ENCODE results near the gene FBXO9.

The FBXO9 gene

DNA sequence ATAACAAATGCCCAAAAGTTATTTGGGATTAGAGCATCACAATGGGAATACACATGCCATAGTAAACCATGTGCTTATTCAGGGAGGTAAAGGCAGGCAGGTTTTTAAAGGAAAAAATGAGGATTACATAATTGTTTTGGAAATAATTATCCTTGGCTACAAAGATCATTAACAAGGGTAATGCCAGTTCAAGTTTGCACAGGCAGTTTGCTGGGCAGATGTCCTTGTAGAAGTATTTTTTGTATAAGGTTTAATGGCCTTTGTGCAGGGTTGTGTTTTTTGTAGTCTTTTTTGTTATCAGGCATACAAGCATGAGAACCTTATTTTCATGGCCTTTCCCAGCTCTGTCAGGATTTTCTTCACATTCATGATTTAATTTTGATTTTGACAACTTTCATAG lies 24.7 kb downstream of the FBXO9 start:
- no peak for DNase-seq
- TF ChIP-seq POLR2A (IDR thresholded peaks at IDR 0.05; ENCODE audit: low read length) (no peak), GATA1 (IDR thresholded peaks at IDR 0.05; ENCODE audit: low read depth, low read length) (no peak)

DNA sequence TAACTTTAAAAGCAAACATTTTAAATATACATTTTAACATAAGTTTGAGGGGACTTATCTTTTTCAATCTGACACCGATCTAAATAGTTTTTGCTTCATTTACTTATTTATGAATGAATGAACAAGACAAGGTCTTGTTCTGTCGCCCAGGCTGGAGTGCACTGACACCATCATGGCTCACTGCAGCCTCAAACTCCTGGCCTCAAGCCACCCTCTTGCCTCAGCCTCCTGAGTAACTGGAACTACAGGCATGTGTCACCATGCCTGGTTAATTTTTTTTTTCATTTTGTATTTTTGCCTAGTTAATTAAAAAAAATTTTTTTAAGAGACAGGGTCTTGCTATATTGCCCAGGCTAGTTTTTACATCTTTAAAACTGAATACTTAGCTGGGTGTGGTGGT lies 25.4 kb downstream of the FBXO9 start:
- no peak for TF ChIP-seq POLR2A (IDR thresholded peaks at IDR 0.05; ENCODE audit: low read length)
- TF ChIP-seq GATA1 (IDR thresholded peaks at IDR 0.05; ENCODE audit: low read depth, low read length) = no peak

DNA sequence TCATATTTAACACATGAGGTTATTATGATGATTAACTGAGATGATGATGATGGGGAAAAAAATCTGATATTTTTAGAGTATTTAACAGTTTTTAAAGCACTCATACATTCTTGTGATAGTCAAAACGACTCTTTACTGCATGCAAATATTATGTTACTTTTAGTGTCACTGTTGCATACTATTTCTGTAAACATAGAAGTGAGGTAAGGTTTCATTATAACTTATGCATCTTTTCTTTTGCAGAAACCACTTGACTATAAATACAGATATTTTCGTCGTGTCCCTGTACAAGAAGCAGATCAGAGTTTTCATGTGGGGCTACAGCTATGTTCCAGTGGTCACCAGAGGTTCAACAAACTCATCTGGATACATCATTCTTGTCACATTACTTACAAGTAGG lies 30.1 kb downstream of the FBXO9 start:
- no peak for DNase-seq
- TF ChIP-seq POLR2A (IDR thresholded peaks at IDR 0.05; ENCODE audit: low read length) (no peak), GATA1 (IDR thresholded peaks at IDR 0.05; ENCODE audit: low read depth, low read length) (no peak)

More for the DNA sequence above, 25.4 kb downstream of the FBXO9 start:
- DNase-seq = no peak

DNA sequence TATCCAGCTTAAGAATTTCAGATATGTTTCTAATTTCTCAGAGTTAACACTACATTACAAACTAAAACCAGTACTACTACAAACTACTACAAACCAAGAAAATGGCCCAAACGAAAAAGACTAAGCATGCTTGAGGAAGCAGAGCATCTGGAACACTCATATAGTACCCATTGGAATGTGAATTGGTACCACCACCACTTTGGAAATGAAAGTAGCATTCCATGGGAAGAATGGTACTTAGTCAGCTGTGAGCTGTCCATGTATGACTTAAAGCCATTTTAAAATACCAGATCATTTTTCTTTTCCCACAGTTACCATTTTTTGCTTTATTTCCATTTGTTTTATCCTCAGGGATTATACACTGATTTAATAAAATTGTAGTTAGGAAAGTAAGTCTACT lies 30.5 kb downstream of the FBXO9 start:
- no peak for DNase-seq
- TF ChIP-seq GATA1 (IDR thresholded peaks at IDR 0.05; ENCODE audit: low read depth, low read length) (no peak), POLR2A (IDR thresholded peaks at IDR 0.05; ENCODE audit: low read length) (no peak)

DNA sequence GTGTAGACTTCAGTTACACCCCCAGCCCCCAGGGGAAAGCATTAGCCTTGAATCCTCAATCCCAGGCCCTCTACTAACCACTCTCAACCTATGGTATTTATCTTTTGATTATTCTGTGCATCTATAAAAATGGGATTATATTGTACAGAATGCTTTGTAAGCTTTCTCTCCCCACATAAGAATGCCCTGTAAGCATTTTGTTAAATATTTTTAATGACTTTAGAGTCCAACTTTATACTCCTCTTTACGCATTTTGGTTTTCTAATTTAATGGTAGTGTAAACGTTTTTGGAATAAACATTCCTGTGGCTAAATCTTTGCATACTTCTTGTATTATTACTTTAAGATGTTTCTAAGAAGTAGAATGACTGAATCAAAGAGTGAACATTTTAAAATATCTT lies 35.4 kb downstream of the FBXO9 start:
- DNase-seq = no peak
- TF ChIP-seq POLR2A (IDR thresholded peaks at IDR 0.05; ENCODE audit: low read length) (no peak), GATA1 (IDR thresholded peaks at IDR 0.05; ENCODE audit: low read depth, low read length) (no peak)

DNA sequence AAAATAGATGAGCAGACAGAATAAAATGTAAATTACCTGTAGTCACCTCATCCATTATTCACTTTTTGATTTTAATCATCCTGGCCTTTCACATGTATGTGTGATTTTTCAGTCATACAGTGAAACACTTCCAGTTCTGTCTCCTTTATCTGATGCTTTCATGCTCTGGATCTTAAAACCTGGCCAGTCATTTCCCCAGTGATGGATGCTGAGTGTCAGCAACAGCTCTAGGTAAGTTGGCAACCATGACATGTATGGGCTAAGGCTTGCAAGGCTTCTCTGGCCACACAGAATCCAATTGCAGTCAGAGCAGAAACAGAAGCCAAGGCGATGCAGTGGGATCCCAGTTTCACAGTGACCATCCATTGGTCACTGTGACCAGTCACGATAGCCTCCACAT lies 35.8 kb downstream of the FBXO9 start:
- DNase-seq = no peak
- TF ChIP-seq GATA1 (IDR thresholded peaks at IDR 0.05; ENCODE audit: low read depth, low read length) = no peak
- TF ChIP-seq POLR2A (IDR thresholded peaks at IDR 0.05; ENCODE audit: low read length) = no peak

DNA sequence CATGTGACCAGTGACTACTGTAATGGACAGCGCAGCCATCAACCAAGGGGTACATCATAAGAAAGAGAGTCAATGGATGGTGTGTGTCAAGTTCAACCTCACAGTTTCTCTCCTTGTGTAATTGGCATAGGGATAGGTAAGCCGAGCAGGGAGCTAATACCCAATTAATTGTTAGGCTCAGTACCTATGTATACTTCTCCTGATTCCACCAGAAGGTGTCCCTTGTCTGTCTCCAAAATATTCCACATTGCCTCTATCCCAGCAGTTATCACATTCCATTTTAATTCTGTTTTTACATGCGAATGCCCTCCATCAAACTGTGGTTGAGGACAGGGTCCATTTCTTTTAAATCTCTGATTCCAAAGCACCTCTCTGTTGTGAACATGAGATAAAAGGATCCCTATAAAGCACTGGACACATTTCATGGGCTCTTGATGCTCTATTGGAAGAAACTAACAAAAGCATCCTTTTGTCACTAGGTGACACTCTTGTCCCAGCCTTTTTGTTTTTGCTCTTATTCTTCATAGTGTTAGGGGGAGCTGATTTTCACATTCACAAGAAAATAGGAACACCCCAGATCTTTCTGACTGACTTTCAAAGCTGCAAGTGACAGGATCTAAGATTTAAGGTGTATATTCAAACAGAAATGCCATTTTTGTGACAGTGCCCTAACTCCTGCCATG lies 38.9 kb downstream of the FBXO9 start:
- peak; percentile 5 to 14 for DNase-seq
- TF ChIP-seq POLR2A (IDR thresholded peaks at IDR 0.05; ENCODE audit: low read length) (no peak), GATA1 (IDR thresholded peaks at IDR 0.05; ENCODE audit: low read depth, low read length) (no peak)

DNA sequence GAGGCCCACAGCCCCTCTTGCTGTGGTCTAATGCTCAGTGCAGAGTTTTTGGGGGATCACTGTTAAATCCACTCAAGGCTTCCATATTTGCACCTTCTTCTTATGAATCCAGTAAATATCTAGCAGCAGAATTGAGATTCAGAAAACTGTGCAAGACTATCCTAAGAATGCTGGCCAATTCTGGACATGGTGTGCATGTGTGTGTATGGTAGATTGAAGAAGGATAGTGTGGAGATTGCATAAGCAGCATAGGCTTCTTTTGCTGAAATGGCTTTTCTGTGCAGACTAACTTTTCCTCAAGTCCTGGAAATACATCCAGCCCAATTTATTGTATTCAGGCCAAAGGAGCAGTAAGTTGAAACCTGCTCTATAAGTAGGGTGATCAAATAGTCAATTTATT lies 39.7 kb downstream of the FBXO9 start:
- TF ChIP-seq POLR2A (IDR thresholded peaks at IDR 0.05; ENCODE audit: low read length) = no peak
- no peak for TF ChIP-seq GATA1 (IDR thresholded peaks at IDR 0.05; ENCODE audit: low read depth, low read length)
- DNase-seq = no peak

DNA sequence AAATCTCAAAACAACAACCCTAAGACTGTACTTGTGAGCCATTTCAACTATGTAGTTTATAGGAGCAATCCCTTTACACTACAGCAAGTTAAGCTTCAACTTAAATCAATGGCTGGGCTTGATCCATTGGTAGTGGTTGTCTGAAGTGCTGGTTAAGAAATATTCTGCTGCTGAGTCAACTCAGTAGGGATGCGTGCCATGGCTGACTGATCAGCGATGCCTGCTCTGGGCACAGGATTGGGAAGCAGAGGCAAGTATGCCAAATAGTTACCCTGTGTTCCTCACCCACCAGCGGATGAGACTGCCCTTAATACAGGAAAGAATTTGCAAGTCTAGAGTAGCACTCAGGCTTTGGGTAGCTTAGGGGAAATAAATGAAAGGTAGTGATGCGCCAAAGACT lies 41.9 kb downstream of the FBXO9 start:
- DNase-seq = no peak

DNA sequence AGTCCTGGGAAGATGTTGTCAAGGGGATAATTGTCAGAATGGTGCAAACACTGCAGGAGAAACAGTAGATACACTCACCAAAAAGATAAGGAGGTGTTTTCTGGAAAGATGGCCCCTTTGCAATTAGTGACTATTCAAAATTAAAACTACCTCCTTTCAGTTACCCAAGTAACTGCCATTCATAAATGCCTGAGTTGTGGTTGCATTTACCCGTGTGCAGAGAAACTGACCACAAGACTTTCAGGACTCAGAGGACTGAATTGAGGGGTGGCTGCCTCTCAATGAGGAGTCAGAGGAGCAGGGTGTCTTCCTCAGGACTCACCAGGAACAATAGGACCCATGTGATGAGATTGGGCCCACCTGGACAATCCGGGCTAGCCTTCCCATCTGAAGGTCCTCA lies 44.4 kb downstream of the FBXO9 start:
- TF ChIP-seq GATA1 (IDR thresholded peaks at IDR 0.05; ENCODE audit: low read depth, low read length) = no peak
- DNase-seq = no peak

More for the DNA sequence above, 41.9 kb downstream of the FBXO9 start:
- TF ChIP-seq POLR2A (IDR thresholded peaks at IDR 0.05; ENCODE audit: low read length) (no peak), GATA1 (IDR thresholded peaks at IDR 0.05; ENCODE audit: low read depth, low read length) (no peak)

DNA sequence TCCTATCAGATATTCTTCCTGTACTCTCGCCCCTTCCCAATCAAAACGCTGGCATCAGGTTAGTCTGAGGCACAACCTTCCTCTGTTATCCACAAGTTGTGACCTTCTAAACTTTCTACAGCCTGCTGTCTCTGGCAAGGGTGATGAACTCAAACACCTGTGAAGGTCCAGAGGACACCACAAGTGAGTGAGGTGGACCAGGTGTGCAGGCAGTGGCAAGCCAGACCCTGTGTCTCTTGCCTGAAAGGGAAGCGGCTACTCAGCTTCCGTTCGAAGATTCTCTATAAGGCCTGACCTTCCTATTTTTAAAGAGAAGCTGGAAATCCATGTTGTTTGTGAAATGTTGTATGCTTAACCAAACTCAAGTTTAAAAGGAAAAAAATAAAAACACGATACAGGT lies 46.7 kb downstream of the FBXO9 start:
- TF ChIP-seq GATA1 (IDR thresholded peaks at IDR 0.05; ENCODE audit: low read depth, low read length) (no peak), POLR2A (IDR thresholded peaks at IDR 0.05; ENCODE audit: low read length) (no peak)
- DNase-seq = no peak

DNA sequence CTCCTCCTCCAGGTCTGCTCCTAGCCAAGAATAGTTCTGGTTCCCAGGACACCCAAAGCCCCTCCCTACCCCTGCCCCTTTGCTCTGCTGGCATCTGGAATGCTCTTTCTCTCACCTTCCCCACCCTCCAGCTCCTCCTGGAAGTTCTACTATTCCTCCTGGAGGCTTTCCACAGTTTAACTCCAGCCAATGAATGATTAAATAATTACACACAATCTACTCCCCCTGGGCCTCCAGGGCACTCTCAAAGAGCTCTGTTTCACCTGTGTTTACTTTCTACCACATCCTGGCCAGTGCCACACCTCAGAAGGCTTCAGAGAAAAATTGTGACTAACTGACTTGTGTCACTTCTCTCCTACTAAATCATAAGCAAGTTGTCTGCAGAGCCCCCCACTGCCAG lies 47.2 kb downstream of the FBXO9 start:
- no peak for DNase-seq
- TF ChIP-seq GATA1 (IDR thresholded peaks at IDR 0.05; ENCODE audit: low read depth, low read length) (no peak), POLR2A (IDR thresholded peaks at IDR 0.05; ENCODE audit: low read length) (no peak)

DNA sequence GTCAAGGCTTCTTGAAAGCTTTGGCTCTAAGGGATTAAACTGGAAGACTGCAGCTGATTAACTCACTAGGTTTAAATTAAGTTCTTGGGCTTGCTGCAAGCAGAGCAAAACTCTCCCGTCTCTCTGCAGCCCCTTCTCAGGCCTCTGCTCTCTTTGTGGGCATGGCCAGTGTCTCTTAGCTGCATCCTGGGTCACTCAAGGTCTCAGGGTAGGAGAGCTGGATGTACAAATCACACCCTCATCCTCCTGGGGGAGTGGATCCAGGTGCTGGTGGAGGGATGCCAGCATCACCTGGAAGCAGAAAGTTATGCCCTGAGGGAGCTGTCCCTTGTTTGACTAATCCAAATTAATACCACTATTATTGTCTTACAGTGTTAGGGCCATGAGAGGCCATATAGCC lies 47.7 kb downstream of the FBXO9 start:
- TF ChIP-seq POLR2A (IDR thresholded peaks at IDR 0.05; ENCODE audit: low read length) = no peak
- TF ChIP-seq GATA1 (IDR thresholded peaks at IDR 0.05; ENCODE audit: low read depth, low read length) = no peak

DNA sequence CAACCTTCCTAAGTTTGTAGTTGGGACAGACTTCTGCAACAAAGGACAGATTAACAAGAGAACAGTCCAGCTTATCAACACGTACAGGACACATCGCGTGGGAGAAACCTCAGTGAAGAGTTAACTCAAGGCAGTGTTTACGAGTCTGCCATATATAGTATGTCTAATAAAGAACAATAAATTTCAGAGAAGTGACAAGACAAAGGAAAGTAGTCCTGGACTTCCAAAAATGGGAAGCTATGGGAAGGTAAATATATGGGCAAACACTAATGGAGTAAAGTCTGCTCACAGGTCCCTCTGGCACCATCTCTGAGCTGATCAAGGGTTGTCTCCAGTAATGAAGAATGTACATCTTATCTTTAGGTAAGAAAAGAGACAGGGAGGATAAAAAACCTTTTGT lies 48.5 kb downstream of the FBXO9 start:
- DNase-seq = no peak
- no peak for TF ChIP-seq POLR2A (IDR thresholded peaks at IDR 0.05; ENCODE audit: low read length)
- TF ChIP-seq GATA1 (IDR thresholded peaks at IDR 0.05; ENCODE audit: low read depth, low read length) = no peak

More for the DNA sequence above, 47.7 kb downstream of the FBXO9 start:
- no peak for DNase-seq

DNA sequence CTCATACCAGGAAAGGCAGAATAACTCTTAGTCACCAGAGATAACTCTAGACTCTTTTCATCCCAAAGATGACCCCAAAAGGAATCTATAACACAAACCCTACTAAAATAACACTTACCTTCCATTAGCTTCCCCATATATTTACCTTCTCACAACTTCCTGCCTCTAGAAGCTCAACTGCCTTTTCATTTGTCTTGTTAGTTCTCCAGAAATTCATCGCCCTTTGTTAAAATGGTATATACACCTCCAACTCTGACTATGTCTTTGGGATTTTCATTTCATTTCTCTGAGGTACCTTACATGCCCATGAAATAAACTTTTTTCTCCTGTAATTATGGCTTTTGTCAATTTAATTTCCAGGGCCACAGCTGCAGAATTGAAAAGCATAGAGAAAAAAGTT lies 49.9 kb downstream of the FBXO9 start:
- no peak for DNase-seq

DNA sequence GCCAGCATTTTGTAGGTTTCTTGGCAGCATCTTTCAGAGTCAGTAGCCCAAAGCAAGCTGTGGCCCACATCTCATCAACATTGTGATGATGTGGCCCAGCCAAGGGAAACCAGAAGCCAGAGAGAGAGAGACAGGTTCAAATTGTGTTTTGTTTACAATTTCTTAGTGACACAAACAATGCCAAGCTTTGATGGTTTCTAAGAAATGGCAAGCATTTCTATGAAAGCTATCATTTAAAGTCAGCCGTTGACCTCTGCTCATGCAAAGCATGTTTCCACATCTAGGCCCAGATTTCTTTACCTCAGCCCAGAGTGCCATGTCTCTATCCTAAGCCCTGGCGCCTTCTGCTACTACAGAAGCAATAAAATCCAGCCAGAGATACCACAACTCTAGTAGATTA lies 50.5 kb downstream of the FBXO9 start:
- no peak for TF ChIP-seq GATA1 (IDR thresholded peaks at IDR 0.05; ENCODE audit: low read depth, low read length)
- no peak for TF ChIP-seq POLR2A (IDR thresholded peaks at IDR 0.05; ENCODE audit: low read length)
- DNase-seq = no peak

More for the DNA sequence above, 49.9 kb downstream of the FBXO9 start:
- TF ChIP-seq GATA1 (IDR thresholded peaks at IDR 0.05; ENCODE audit: low read depth, low read length) (no peak), POLR2A (IDR thresholded peaks at IDR 0.05; ENCODE audit: low read length) (no peak)

Data from erythroblast (primary cell).